K562 (cell line): ENCODE results near the gene BNC2. TPM values are rescaled to one million over a fixed set of nuclear protein-coding genes. Genes with fewer than 3 reads are reported as not detected.

Source experiments
- ATAC-seq: fragments of 200-7000 bp; cut with Tn5 transposase; 3 replicates; pipeline ENCODE4 v1.9.1; 2020; ENCODE audit warnings: moderate library complexity
- BruUV-seq: library from RNA; stranded (reverse); fragments of 400-500 nt; replicated peaks from 2 replicates; lab custom pipeline; 2021; lab: Mats Ljungman, UMichigan
- CTCF ChIA-PET: fragments of 300-600 bp; formaldehyde crosslinking; extraction: SDS; loops from one replicate; lab custom pipeline; 2021; ENCODE audit warnings: low intra/inter-chr PET ratio; lab: Yijun Ruan, JAX
- POLR2A ChIA-PET: fragments of 300-600, 350-650 bp; sonication (Branson Sonifier 250); formaldehyde crosslinking; extraction: SDS; loops from one replicate; lab custom pipeline; 2021; ENCODE audit warnings: antibody characterized with exemption, inconsistent platforms; lab: Yijun Ruan, JAX
- DNase-seq, 4 experiments: peaks; one replicate each; pipeline versions ENCODE4 v3.0.0 to v3.0.0-alpha.2; 2011 to 2018; ENCODE audit warnings: low spot score in 3 of 4, mixed read lengths in 3 of 4; ENCODE audit errors: extremely low read depth in 1 of 4
- FAIRE-seq: peaks from 2 replicates; lab custom pipeline; 2011; peaks lifted over from hg19 to GRCh38; lab: Jason Lieb, UNC
- H2AFZ ChIP-seq: 2 replicates; pipeline ENCODE4 v1.6.0; 2011; ENCODE audit warnings: low read depth, low read length, control low read depth, inconsistent platforms
- H3K27ac ChIP-seq: fragments of 200-600 bp; 3 replicates; pipeline ENCODE4 v1.8.0; 2011; ENCODE audit warnings: low read depth, mild to moderate bottlenecking, control low read depth, inconsistent platforms, low read length, moderate library complexity, mixed read lengths; ENCODE audit errors: extremely low read depth
- H3K27me3 ChIP-seq, 2 experiments: fragments of 300-600 bp in 1 of 2; 2 replicates in 1 of 2; 3 replicates in 1 of 2; pipeline versions ENCODE4 v1.6.0 to v1.8.0; 2011; ENCODE audit warnings: inconsistent platforms in 2 of 2, low read length in 2 of 2, mild to moderate bottlenecking in 1 of 2, mixed read lengths in 1 of 2, moderate library complexity in 1 of 2; ENCODE audit not compliant: control insufficient read depth in 2 of 2, insufficient read depth in 2 of 2
- H3K36me3 ChIP-seq: fragments of 300-600 bp; 3 replicates; pipeline ENCODE4 v1.8.0; 2011; ENCODE audit warnings: mild to moderate bottlenecking, low read length, inconsistent platforms; ENCODE audit not compliant: control insufficient read depth, insufficient read depth
- H3K4me1 ChIP-seq, 2 experiments: fragments of 200-600 bp in 1 of 2; replicated peaks in 1 of 2; 2 replicates in 1 of 2; 3 replicates in 1 of 2; pipeline versions ENCODE4 v1.5.1 to v1.8.0; 2011; ENCODE audit warnings: inconsistent platforms in 2 of 2, low read length in 2 of 2, mild to moderate bottlenecking in 1 of 2, mixed read lengths in 1 of 2, moderate library complexity in 1 of 2; ENCODE audit not compliant: control insufficient read depth in 2 of 2, insufficient read depth in 2 of 2
- H3K4me2 ChIP-seq: 2 replicates; pipeline ENCODE4 v1.6.1; 2011; ENCODE audit warnings: low read length, control low read depth, inconsistent platforms, mixed read lengths; ENCODE audit not compliant: insufficient read depth
- H3K4me3 ChIP-seq: fragments of 200-600 bp; sonication (generic), shearing (Covaris generic); 2 replicates; pipeline ENCODE4 v1.5.1; 2016; ENCODE audit warnings: control low read depth, inconsistent platforms
- H3K79me2 ChIP-seq: fragments of 200-600 bp; 3 replicates; pipeline ENCODE4 v1.8.0; 2011; ENCODE audit warnings: low read length, inconsistent platforms; ENCODE audit not compliant: control insufficient read depth, insufficient read depth
- H3K9ac ChIP-seq, 2 experiments: 2 replicates each; pipeline versions ENCODE4 v1.6.0 to v1.6.1; 2011; ENCODE audit warnings: low read depth in 2 of 2, low read length in 2 of 2, control low read depth in 1 of 2, inconsistent platforms in 1 of 2, mild to moderate bottlenecking in 1 of 2, mixed read lengths in 1 of 2; ENCODE audit not compliant: insufficient read depth in 1 of 2
- H3K9me1 ChIP-seq: one replicate; pipeline ENCODE4 v1.6.0; 2011; ENCODE audit warnings: inconsistent platforms, mild to moderate bottlenecking, low read length, moderate library complexity; ENCODE audit not compliant: control insufficient read depth, insufficient read depth
- H3K9me3 ChIP-seq: replicated peaks from 2 replicates; pipeline ENCODE4 v1.5.1; 2011; ENCODE audit warnings: low read depth, low read length, inconsistent platforms; ENCODE audit not compliant: control insufficient read depth, insufficient read depth
- H4K20me1 ChIP-seq: replicated peaks from 2 replicates; pipeline ENCODE4 v1.6.1; 2011; ENCODE audit warnings: low read length, inconsistent platforms, mixed read lengths; ENCODE audit not compliant: control insufficient read depth, insufficient read depth
- CTCF ChIP-seq, 3 experiments: IDR thresholded peaks in 2 of 3; conservative IDR thresholded peaks in 1 of 3; 2 replicates each; pipeline ENCODE4 v1.5.1; 2011 to 2012; ENCODE audit warnings: low read length in 3 of 3, mild to moderate bottlenecking in 3 of 3, control low read depth in 2 of 3, improper control_type of control experiment in 1 of 3, inconsistent platforms in 1 of 3, low read depth in 1 of 3, mixed read lengths in 1 of 3, moderate library complexity in 1 of 3; ENCODE audit not compliant: insufficient read depth in 2 of 3
- FOXM1 ChIP-seq, 2 experiments: fragments of 450-650 bp in 1 of 2; sonication (generic) in 1 of 2; formaldehyde crosslinking in 1 of 2; IDR thresholded peaks; 2 replicates each; pipeline versions ENCODE4 v1.6.1 to v1.9.0; 2017 to 2022; ENCODE audit warnings: low read depth in 2 of 2, mild to moderate bottlenecking in 2 of 2, missing genetic modification reagents in 1 of 2, moderate library complexity in 1 of 2
- GATAD2A ChIP-seq: fragments of 450-650 bp; IDR thresholded peaks from 2 replicates; pipeline ENCODE4 v1.6.1; 2017
- HMBOX1 ChIP-seq: sonication (generic); IDR thresholded peaks from 2 replicates; pipeline ENCODE4 v1.6.1; 2016
- JUNB ChIP-seq: fragments of 450-650 bp; formaldehyde crosslinking; conservative IDR thresholded peaks from 2 replicates; pipeline ENCODE4 v1.4.0; 2020; ENCODE audit warnings: mild to moderate bottlenecking
- PTBP1 ChIP-seq: fragments of 200-400 bp; formaldehyde crosslinking; IDR thresholded peaks from 2 replicates; pipeline ENCODE4 v1.6.1; 2017; ENCODE audit warnings: low read depth, low read length
- THAP12 ChIP-seq: fragments of 250-450 bp; sonication (Bioruptor Pico); IDR thresholded peaks from 2 replicates; pipeline ENCODE4 v1.9.0; 2021; ENCODE audit warnings: mild to moderate bottlenecking, inconsistent platforms
- ZFPM2 ChIP-seq: fragments of 250-450 bp; sonication (Bioruptor Pico); IDR thresholded peaks from 2 replicates; pipeline ENCODE4 v1.5.1; 2022; ENCODE audit warnings: mild to moderate bottlenecking
- ZKSCAN8 ChIP-seq: fragments of 200-800 bp; sonication (Bioruptor generic); IDR thresholded peaks from 2 replicates; pipeline ENCODE4 v1.6.1; 2016; ENCODE audit warnings: missing genetic modification characterization, missing compliant biosample characterization
- WGBS: fragments of 100-300 bp; shearing (Covaris generic); methylation state at CpG from one replicate; pipeline ENCODE4 v1.1.6; 2016; ENCODE audit warnings: low coverage, mixed read lengths; ENCODE audit not compliant: insufficient coverage; ENCODE audit errors: missing lambda C conversion rate; 5-methylcytosine and 5-hydroxymethylcytosine counted together
- in situ Hi-C: fragments of 300-500 bp; cut with MboI; formaldehyde crosslinking; loops from 4 replicates; pipeline ENCODE4 v1.15.0; 2018; ENCODE audit warnings: inconsistent platforms, mixed read lengths
- intact Hi-C: fragments of 100-400 bp; cut with micrococcal nuclease; formaldehyde crosslinking; loops from 2 replicates; pipeline ENCODE4 v1.14.2; 2022
- polyA plus RNA-seq, 8 experiments: library from polyadenylated mRNA; depleted of rRNA in 4 of 8; stranded (reverse) in 5 of 8; unstranded in 3 of 8; fragments of >200 nt; fragmentation: Nextera tagmentation in 2 of 8; fragmentation: Illumina TruSeq in 1 of 8; extraction: Ambion mirVana in 2 of 8; extraction: Trizol in 1 of 8; gene quantifications; 2 replicates each; pipeline versions ENCODE4 v1.2.1 to v1.2.3, GENCODE V29; 2011 to 2014; ENCODE audit warnings: inconsistent platforms in 1 of 8, missing spikeins in 1 of 8
- total RNA-seq, 7 experiments: library from RNA; depleted of rRNA in 6 of 7; stranded (reverse); fragments of >200 nt in 6 of 7; fragmentation: Illumina TruSeq in 2 of 7; extraction: Trizol in 2 of 7; gene quantifications; 2 replicates each; pipeline versions ENCODE4 v1.2.1 to v1.2.3, GENCODE V29; 2011 to 2021; ENCODE audit warnings: low replicate concordance in 1 of 7

Gene BNC2
- total and polyA plus RNA-seq, 9 of the 15 experiments (the other 6 are each of a cell fraction or from before 2014, with no cell fraction given) = not detected

- TF ChIP-seq CTCF (IDR thresholded peaks at IDR 0.05 in 2 of 3, conservative IDR thresholded peaks at IDR 0.05 in 1 of 3; ENCODE audit: insufficient read depth in 2 of 3, low read depth in 1 of 3, low read length in 3 of 3) (no peak), ZFPM2 (CRISPR knock-in tag) (no peak), JUNB (no peak), PTBP1 (no peak), GATAD2A (no peak)
Measured at GRCh38 chr9:16775330-16775729, 95.1 kb downstream of the BNC2 start (continued).

- WGBS = 0% methylated on average over 5 of the region's 5 CpGs
- Histone ChIP-seq H3K9me3 (no peaks in the 10 kb centered on the region), H3K4me3 (no peak overlapping the region), H3K4me1 (no peaks in the 10 kb centered on the region), H3K79me2 (no peaks in the 10 kb centered on the region), H4K20me1 (no peaks in the 10 kb centered on the region), H3K27me3 (no peaks in the 10 kb centered on the region), H3K9ac (no peak overlapping the region), H3K4me2 (no peak overlapping the region), H3K27ac (no peak overlapping the region), H2AFZ (no peak overlapping the region), H3K36me3 (no peaks in the 10 kb centered on the region), H3K9me1 (no peaks in the 10 kb centered on the region)
- POLR2A ChIA-PET = no interaction called here
- DNase-seq = no peak
- in situ Hi-C loops = no loop called here
- no TSS peak for BruUV-seq
- no peak for FAIRE-seq
- no peak for ATAC-seq
- intact Hi-C loops = no loop called here
- CTCF ChIA-PET = no interaction called here
- no peak for TF ChIP-seq HMBOX1
- no peak for TF ChIP-seq THAP12 (CRISPR knock-in tag)
- no peak for TF ChIP-seq FOXM1 (IDR thresholded peaks at IDR 0.05; ENCODE audit: low read depth)
- TF ChIP-seq FOXM1 (CRISPR knock-in tag; IDR thresholded peaks at IDR 0.05; ENCODE audit: low read depth) = no peak
- TF ChIP-seq ZKSCAN8 = no peak
Measured at GRCh38 chr9:16773617-16774016, 96.9 kb downstream of the BNC2 start.
